ENCODE data around the gene ARSJ.
"Not testable (repeated sequence)": the region's sequence is repeated elsewhere in the genome, so short reads cannot be mapped to it uniquely, and the experiment has no call there.

The ARSJ gene

DNA sequence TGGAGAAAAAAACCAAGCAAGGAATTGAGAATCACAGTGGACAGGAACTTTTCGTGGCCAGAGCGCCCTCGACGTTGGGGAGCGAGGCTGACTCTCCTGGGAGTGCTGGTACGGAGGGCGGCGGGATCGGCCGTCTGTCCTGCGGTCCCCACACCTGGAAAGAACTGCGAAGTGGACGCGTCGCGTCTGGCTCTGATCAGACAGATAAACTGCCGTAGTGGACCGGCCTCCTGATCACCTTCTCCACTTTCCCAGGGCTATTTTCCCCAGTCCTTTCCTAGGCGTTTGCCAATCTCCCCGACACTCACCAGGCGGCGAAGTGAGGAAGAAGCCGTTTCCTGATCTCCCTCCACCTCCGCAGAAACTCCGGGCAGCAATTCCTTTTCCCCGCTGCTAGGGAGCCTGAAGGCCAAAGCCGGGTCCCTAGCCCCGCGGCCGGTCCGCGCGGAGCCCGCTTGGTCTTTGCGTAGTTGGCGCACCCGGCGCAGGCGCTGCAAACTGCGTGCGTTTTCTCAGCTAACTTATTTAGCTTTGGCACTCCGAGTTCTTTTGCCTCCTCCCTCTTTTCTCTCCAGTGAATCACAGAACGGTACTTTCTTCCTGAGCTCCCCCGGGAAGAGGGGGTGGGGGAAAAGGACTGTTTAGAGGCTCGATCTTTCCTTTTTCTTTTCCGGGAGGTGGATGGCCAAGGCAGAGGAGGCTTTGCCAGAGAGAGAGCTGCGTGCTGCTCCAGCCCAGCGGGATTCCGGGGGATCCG lies at the start of gene ARSJ:
TSS of gene ARSJ (minus strand) at position 500 of the 757 bp plus-strand sequence. CDS start 813 bp downstream, outside the sequence.
- DNase-seq (ENCODE audit: low read depth) = peak; percentile 83

DNA sequence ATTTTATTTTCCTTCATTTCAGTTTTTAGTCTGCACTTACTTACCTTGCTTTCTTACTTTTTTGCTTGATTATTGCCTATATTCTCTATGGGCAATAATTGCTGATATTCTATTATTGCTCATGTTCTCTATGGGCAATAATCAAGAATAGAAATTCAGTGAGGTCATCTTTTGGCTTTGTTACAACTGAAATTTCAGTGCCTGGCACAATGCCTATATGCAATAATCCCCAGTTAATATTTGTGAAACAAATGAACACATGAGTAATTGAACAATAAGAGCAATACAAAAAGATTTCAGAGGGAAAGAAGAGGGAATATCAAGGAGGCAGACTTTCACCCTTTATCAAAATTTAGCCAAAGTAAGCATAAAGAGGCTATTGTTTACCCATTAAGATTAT lies 48.6 kb upstream of the ARSJ start:
- DNase-seq (ENCODE audit: low read depth) = no peak

DNA sequence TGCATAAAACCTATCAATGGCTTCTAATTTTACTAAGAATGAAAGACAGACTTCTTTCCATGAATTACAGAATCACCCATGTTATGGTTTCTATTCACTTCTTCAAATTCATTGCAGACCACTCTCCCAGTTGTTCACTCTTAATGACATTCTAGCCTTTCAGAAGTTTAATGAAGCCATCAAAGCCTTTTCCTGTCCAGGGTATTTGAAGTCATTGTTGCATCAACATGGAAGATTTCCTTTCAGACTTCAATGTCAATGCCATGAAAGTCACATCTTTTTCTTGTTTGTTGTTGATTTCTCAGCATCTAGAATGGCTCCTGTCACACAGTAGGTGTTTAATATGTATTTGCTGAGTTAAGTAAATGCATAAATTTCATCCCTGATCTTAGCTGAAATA lies 48.1 kb upstream of the ARSJ start:
- DNase-seq (ENCODE audit: low read depth) = no peak

DNA sequence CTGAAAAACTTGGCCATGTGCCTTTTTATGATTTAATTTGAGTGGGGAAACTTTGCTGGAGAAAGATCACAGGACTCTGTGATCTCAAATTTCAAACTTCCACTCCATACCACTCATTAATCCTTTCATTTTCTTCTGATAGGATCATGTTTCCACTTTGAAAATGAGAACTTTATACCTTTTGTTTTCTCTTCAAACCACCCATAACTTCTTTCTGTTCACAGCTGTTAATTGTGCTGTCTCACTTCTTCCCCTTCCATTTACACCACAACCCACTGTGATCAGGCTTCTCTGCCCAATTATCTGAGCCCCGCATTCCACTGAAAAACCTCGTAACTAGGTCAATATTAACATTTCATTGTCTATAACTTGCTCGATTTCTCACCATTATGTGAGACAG lies 47.0 kb upstream of the ARSJ start:
- DNase-seq (ENCODE audit: low read depth) = no peak

DNA sequence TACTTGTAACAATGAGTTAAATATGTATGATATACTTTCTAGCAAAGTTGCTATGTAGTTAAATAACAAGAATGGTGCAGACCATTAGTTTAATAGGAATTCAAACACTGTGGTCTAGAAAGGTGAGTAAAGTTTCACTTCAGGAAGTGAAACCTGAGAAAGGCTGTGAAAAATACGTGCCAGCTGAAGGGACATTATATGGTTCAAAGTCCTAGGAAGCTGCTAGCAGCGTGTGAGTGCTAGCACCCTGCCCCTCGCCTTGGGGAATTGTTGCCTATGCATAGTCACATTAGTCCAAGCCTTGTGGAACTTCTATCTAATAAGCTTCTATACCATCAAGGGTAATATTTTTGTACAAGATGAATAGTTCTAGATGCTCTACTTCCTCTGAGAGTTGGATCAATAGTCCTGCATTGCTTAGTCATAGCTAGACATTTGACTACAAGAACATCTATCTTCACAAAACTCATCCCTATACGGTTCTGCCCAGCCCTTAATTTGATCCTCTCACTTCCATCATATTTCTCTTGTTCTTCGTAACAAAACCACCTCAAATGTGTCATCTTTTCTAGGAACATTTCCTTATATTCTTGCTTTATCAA lies 45.8 kb upstream of the ARSJ start:
- no peak for DNase-seq (ENCODE audit: low read depth)

DNA sequence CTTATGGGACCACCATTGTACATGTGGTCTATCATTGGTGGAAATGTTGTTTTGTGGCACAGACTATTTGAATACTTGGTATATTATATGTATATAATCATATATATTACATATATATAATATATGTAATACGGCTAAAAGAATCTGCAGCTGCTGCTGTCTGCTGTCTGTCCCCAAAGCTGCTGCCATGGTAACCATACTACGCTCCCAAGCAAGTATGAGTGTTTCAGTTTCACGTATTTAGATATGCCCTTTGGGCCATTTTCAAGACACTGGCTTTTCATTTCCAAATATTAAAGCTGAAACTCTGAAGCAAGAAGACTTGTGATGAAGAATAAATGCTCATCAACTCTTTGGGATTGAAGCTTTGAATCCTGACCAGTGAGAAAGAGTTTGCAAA lies 42.0 kb upstream of the ARSJ start:
- no peak for DNase-seq (ENCODE audit: low read depth)

DNA sequence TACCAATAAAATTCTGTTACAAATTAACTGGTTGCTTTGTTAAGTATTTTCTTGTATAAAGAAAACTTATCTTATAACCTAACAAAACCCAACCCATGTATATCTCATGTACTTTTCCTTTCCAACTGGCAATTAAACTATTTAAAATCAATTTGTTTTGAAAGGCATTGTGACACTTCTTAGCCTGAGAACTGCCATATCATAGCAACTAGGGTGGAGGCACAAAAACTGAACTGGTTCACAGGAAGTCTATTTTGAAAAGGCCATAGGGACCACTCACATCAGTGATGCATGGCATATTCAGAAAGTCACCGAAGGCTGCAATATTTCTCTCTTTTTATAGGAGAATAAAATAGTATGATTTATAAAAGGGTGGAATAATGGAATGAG lies 40.5 kb upstream of the ARSJ start:
- DNase-seq (ENCODE audit: low read depth) = no peak

DNA sequence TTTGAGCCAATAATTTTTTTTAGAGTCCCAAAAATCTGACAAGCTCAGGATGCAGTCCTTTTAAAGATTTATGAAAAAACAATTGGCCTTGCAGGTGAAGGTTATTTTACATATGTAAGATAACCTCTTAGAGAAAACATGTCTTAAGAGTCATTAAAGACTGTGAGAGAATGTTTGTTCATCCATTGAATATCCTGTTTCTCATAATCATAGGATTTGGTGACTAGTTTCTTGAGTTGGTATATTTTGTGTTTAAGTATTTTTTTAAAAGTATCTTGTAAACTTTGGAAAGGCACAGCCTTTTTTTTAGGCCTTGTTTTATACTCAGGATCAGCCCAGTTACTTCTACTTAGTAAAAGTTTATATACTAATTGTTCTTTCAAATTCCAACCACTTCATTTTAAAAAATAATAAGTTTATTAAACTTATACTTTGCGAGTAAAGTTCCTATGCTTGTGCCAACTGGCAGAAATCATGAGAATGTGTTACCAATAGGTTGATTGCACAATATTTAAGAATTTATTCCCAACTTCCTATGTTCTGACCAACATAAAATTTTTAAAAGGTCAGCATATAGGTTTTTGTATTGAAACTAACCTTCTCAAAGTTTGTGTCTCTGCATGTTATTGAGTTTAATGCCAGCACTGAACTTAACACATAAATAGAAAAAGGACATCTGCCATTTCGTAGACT lies 40.0 kb upstream of the ARSJ start:
- peak; percentile 61 for DNase-seq (ENCODE audit: low read depth)

DNA sequence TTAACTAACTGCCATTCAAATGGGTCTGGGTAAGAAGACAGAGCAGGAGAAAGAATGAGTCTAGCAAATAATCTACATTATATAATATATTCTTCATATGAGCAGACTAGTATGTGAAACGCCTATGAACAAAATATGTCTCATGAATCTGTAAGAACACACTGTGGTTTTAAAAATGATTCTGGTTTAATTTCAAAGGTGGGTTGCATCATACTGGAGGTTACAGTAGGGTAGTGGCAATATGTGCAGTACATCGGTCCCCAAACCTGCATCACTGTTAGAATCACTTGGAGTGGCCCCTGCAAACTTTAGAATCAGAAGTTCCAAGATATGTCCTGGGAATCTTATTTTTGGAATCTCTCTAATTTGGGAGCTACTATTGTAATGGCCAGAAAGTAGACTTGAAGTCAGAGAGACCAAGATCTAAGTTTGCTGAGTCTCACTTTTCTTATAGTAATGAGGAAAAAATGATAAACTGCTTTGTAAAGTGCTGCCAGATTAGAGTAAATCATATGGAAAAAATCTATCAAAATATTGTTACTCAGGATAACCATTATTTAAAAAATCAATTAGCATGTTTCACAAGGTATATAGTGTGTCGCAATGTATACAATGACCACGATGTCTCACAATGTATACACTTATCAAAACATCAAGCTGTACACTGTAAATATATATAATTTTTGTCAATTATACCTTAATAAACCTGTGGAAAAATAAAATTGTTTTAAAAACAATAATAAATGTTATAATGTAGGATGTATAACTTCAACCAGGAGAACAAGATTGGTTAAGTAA lies 37.9 kb upstream of the ARSJ start:
- no peak for DNase-seq (ENCODE audit: low read depth)

DNA sequence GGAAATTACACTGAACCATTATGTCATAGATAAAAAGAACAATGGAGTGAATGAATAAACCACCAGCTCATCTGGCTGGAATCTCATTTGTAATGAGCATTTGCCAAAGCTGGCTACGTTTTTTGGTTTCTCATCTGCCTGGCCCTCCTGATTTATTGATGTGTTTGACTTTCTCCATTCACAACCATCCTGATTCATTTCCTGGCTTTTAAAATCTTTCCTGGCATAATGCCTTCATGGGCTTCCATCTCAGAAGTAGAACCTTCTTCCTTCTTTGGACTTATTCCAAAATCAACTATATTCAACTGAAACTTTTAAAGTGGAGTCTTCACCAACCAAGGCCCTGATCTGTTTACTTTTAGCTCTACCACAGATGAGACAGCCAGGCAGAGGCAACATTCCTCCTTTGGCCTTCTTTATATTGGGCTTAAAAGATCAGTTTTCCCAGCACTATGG lies 36.0 kb upstream of the ARSJ start:
- DNase-seq (ENCODE audit: low read depth) = peak; percentile 90

DNA sequence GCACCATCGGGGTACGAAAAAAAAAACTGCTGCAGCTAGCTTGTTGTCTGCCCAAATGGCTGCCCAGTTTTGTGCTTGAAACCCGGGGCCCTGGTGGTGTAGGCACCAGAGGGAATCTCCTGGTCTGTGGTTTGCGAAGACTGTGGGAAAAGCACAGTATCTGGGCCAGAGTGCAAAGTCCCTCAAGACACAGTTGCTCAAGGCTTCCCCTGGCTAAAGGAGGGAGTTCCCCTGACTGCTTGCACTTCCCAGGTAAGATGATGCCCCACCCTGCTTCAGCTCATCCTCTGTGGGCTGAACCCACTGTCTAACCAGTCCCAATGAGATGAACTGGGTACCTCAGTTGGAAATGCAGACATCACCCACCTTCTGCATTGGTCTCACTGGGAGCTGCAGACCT lies 33.8 kb upstream of the ARSJ start:
- not testable (repeated sequence) for DNase-seq (ENCODE audit: low read depth)

DNA sequence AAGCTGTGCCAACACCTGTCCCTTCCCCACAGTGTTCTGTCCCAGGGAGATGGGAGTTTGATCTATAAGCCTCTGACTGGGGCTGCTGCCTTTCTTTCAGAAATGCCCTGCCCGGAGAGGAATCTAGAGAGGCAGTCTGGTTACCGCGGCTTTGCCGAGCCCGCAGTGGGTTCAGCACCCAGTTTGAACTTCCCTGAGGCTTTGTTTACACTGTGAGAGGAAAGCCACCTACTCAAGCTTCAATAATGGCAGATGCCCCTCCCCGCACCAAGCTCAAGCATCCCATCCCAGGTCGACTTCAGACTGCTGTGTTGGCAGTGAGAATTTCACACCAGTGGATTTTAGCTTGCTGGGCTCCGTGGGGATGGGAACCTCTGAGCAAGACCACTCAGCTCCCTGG lies 33.3 kb upstream of the ARSJ start:
- DNase-seq (ENCODE audit: low read depth) = no peak

DNA sequence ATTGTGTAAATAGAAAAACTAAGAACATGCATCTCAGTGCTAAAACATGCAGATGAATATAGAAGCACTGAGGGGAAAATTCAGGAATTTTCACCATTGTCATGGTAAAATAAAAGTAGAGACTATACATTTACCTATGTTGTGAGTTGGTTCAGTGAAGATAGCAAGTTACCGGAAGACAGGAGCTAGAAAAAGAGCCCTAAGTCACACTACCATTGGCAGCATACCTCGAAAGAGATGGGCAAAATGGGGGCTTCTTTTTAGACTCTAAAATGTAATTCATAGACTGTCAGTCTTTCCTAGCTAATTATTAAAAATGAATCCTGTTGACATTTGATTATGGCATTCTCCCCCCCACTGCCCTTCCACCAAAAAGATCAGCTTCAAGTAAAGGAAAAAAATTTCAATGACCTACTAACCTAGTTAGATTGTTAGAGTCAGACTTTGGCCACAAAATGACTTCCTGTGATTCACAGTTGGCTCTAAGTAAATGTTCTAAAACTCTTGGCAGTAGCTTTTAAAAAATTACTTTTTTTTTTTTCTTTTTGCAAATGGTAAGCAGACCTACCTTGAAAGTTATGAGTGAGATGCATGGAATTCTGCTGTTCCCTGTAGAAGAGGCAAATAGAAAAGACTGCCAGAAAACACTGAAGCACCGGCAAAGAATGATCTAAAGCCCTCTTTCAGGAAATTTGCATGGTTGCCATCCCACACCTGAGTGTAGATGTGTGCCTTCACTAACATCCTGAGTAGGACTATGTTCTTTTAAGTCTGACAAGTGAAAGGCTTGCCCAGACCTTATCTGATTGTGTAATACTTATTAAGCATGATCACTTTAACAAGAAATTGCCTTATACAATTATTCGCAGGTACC lies 26.4 kb upstream of the ARSJ start:
- DNase-seq (ENCODE audit: low read depth) = peak; percentile 42

DNA sequence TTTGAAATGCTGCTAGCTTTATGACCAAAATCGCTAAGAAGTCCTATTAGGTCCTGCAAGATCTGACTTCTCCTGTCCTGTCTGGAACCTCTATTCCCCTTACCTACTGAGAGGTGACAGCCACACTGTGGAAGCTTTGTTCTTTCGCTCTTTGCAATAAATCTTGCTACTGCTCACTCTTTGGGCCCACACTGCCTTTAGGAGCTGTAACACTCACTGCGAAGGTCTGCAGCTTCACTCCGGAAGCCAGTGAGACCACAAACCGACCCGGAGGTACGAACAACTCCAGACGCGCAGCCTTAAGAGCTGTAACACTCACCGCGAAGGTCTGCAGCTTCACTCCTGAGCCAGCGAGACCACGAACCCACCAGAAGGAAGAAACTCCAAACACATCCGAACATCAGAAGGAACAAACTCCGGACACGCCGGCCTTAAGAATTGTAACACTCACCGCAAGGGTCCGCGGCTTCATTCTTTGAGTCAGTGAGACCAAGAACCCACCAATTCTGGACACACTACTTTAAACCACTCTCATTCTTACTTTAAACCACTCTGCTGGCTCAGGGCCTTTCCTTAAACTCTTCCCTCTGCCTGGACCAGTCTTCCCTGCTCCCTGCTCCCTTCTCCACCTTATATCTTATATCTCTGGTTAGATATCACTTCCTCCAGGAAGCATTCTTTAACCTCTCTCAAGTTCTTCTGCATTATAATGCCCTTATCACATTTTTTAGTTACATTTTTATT lies 25.2 kb upstream of the ARSJ start:
- not testable (repeated sequence) for DNase-seq (ENCODE audit: low read depth)

DNA sequence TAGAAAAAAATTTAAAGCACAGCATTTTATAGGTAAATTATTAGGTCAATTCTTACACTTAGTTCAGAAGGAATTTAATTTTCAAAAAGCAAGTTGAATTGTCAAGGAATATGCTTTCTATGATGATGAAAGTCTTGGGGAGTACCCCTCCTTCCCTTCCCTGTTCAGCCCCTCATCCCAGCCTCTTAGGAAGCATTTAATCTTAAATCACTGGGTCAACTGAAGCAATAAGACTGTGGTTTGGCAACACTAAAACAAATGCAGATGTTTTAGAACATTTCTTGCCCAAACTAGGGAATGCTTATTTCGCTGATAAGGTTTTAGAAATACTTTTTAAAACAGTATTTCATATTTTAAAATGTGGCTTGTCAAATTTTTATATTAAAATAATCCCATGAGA lies 19.1 kb upstream of the ARSJ start:
- DNase-seq (ENCODE audit: low read depth) = peak; percentile 60

DNA sequence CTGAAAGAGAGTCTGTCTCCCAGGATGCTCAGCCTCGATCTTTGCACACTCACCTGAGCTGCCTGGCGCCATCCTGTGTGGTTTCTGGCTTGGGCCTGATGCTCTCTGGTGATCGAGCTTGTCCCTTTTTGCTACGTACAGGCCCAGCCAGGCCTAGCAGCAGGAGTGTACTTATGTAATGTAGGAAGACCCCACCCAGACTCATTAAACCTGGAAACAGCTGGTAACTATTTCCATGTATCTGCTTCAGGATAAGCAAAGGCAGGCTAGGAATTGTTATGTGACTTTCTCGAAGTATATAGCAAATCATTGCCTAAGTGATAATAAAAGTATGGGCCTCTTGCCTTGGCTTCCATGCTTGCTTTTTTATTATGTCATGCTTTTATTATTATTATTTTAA lies 18.6 kb upstream of the ARSJ start:
- DNase-seq (ENCODE audit: low read depth) = no peak

DNA sequence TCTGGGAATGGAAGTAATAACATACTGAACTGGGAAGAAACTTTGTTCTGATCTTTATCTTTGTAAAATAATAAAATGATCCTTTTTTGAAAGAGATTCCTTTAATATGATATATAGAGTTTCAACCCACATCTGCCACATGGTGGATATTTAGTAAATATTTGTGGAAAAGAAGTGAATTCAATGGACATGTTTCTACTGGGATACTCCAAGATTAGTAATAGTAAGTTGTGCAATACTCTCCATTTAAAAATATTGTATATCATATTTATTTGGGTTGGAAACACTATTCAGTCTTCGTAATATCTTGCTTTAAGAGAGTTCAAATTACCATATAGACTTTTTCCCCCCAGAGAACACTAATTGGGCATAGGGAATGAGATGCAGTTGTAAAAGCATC lies 17.8 kb upstream of the ARSJ start:
- peak; percentile 53 for DNase-seq (ENCODE audit: low read depth)

DNA sequence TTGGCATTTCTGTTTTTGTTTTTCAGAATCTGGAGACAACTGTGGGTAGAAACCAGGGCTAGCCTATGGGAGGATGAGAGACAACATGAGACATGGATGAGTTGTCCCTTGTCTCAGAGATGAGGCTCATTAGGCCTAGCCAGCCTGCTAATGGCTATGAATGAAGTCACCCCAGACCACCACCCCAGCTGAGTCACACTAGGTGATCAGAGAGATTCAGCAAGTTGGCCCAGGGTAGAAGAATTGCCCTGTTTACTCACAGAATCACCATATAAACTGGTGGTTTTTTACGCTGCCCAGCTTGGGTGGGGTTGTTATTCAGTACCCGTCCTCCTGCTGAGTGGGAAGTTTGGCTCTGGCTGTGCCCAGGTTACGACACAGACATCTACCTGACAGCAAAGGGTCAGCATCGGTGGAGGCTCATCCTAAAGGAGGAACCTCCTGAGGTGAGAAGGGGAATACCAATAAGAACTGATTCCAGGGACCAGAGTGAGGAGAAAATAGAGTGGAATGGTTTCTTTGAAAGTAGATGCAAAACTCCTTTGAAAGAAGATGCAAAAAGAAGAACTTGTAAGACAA lies 17.2 kb upstream of the ARSJ start:
- no peak for DNase-seq (ENCODE audit: low read depth)

DNA sequence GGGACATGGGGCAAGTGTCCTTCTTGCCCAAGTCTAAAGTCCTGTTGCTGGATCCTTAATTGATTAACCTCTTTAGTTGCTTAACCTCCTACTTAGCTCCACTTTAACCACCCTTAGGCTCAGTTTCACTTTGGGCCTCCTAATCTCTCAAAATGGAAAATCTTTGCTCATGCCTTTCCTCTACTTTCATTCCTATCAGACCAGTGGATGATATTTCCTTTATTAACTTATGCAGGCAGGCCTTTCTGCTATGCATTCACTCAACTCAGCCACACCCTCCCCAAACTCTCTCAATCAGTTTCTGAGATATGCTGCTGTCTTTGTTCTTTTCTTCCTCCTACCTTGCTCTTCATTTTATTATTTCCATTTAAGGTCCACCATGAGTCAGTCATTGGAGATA lies 14.4 kb upstream of the ARSJ start:
- no peak for DNase-seq (ENCODE audit: low read depth)

DNA sequence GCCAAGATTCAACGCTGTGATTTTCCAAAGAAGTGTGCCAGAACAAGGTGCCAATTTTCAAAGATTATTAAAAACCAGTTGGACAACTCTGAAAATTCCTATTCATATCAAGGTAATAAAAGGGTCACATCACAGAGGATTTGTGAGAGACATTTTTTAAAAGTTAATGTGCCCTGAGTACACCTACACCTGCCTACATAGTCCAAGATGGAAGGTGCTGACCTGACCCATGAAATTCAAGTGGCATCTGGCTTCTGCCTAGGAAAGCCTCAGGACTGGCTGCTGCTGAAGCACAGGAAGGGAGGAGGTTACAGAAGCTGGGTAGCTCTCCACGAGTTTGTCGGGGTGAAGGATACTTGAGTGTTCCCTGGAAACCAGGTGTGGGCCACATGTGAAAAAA lies 11.4 kb upstream of the ARSJ start:
- DNase-seq (ENCODE audit: low read depth) = no peak

Data from fibroblast of gingiva (primary cell).